ENCODE results near the gene C7orf25. TPM values are rescaled to one million over a fixed set of nuclear protein-coding genes. Genes with fewer than 3 reads are reported as not detected.

Gene C7orf25
- total and polyA plus RNA-seq, 2 of the 13 experiments (the other 11 are each of a cell fraction or from before 2014, with no cell fraction given): 0.37 to 1.3 TPM

GRCh38 chr7:42911454-42912447 is at the start of gene C7orf25 (continued):
- TF ChIP-seq BCL3 (CRISPR knock-in tag; IDR thresholded peaks at IDR 0.05) (peak; percentile 95; the same call in 1 of the 2 replicates), RFXAP (CRISPR knock-in tag; IDR thresholded peaks at IDR 0.05; ENCODE audit: borderline replicate concordance) (peak; percentile 22; the same call in 1 of the 2 replicates), MAFK (conservative IDR thresholded peaks at IDR 0.05 in 1 of 2, IDR thresholded peaks at IDR 0.05 in 1 of 2; ENCODE audit: low read length in 2 of 2) (no peak), KLF15 (CRISPR knock-in tag; IDR thresholded peaks at IDR 0.05; ENCODE audit: borderline replicate concordance) (peak; percentile 90; the same call in 1 of the 2 replicates), ZNF17 (CRISPR knock-in tag; IDR thresholded peaks at IDR 0.05) (no peak), NR2F1 (CRISPR knock-in tag; IDR thresholded peaks at IDR 0.05) (no peak), ESRRA (CRISPR knock-in tag; IDR thresholded peaks at IDR 0.05; ENCODE audit: low read depth) (0 out of 2 replicates have a peak, but pooled peaks have one; percentile 47), CBX2 (IDR thresholded peaks at IDR 0.05; ENCODE audit: low read depth, low read length) (no peak), CBX2 (CRISPR knock-in tag; IDR thresholded peaks at IDR 0.05; ENCODE audit: low read depth) (no peak), SKIL (CRISPR knock-in tag; IDR thresholded peaks at IDR 0.05; ENCODE audit: borderline replicate concordance) (no peak), ARID4A (CRISPR knock-in tag; IDR thresholded peaks at IDR 0.05; ENCODE audit: borderline replicate concordance) (peak; percentile 84; the same call in 1 of the 2 replicates), ZNF644 (CRISPR knock-in tag; IDR thresholded peaks at IDR 0.05; ENCODE audit: low read depth) (no peak), ZNF761 (CRISPR knock-in tag; conservative IDR thresholded peaks at IDR 0.05) (peak; percentile 57; the same call in 1 of the 2 replicates), ZNF740 (CRISPR knock-in tag; IDR thresholded peaks at IDR 0.05) (no peak; the same call in 1 of the 2 replicates), STAG1 (CRISPR knock-in tag; IDR thresholded peaks at IDR 0.05) (no peak; the same call in 1 of the 2 replicates), HIVEP1 (CRISPR knock-in tag; IDR thresholded peaks at IDR 0.05) (peak; percentile 68), CENPX (CRISPR knock-in tag; IDR thresholded peaks at IDR 0.05) (no peak), ZBTB38 (CRISPR knock-in tag; IDR thresholded peaks at IDR 0.05) (0 out of 2 replicates have a peak, but pooled peaks have one; percentile 47), ZNF180 (CRISPR knock-in tag; IDR thresholded peaks at IDR 0.05; ENCODE audit: borderline replicate concordance, low read depth) (no peak), RELA (CRISPR knock-in tag; IDR thresholded peaks at IDR 0.05) (peak; percentile 90)
